Erythroblast (primary cell): ENCODE data around the gene NOVA1.

ENCODE experiments used
- DNase-seq, 2 experiments: peaks; one replicate each; lab custom pipeline; 2025; lab: John Stamatoyannopoulos, UW
- GATA1 ChIP-seq: IDR thresholded peaks from 2 replicates; pipeline ENCODE4 v1.6.1; 2011; ENCODE audit warnings: low read depth, mild to moderate bottlenecking, control low read depth, low read length, moderate library complexity
- POLR2A ChIP-seq: IDR thresholded peaks from 2 replicates; pipeline ENCODE4 v1.6.1; 2011; ENCODE audit warnings: mild to moderate bottlenecking, low read length

Gene NOVA1

DNA sequence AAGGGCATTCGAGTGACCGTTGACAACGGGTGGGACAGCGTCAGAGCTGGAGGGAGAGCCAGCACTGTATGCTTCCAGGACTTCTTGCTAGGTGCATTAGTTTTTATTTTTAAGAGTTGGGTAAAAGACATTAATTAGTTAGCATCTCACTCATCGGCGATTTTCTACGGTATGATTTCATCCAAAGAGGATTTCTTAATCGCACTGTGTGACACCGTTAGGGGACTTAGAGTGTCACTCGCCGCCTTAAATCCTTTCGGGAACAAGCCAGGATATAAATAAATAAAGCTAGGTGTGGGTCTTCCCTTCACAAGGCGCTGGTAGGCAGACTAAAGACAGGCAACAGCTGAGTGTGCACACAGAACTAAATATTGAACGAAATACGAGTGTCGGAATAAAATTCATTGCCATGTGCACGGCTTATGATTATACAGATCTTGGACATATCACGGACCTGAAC, 869 bp upstream of the NOVA1 start:
- DNase-seq = no peak
- TF ChIP-seq POLR2A = no peak
- TF ChIP-seq GATA1 = no peak

DNA sequence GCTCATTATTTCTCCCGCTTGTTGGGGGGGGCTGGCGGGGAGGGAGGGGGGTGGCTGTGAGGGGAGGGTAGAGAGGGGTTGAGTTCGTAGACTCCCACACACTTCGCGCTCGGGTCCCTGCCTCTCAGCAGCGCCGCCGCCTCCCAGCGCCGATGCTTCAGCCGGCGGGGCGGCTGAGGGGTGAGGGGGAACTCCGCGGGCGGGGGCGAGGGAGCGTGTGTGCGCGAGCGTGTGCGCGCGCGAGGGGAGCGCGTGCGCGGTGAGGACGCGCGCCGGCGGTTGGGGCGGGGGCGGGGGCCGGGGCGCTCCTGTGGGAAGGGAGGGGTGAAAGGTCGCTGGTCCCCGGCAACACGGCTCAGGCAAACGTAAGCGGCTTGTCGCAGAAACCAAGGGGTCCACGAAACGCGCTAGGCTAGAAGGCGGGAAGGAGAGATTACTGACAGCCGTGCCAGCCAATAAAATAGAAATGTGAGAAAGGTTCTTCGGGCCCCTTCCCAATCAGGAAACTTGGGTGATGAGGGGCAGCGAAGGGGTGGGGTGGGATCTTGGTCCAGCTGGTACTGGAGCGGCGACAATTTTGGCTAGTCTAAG, 343 bp upstream of the NOVA1 start:
- DNase-seq = peak; percentile 9 to 12
- TF ChIP-seq POLR2A = no peak
- no peak for TF ChIP-seq GATA1

DNA sequence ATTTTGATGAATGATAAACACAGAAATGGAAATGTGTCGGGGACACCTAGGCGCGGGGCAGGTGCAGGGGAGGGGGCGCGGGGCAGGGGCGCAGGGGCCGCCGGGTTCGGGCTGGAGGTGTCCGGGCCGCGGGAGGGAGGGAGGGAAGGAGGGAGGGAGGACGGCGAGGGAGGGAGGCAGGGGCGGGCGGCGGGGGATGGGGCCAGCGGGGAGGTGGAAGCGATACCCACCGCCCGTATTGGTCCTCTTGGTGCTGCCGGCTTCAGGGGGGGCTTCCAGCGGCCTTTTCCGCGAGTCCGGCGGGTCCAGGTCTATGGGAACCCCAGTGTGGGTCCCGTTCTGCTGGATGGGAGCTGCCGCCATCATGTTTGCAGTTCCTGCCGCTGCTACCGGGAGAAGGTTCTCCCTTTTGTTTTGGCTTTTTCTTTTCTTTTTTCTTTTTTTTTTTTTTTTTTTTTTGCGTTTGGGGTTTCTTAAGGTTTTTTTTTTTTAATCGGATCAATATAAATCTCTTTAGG, 703 bp downstream of the NOVA1 start:
- TF ChIP-seq POLR2A (no peak), GATA1 (no peak)
- DNase-seq = no peak

DNA sequence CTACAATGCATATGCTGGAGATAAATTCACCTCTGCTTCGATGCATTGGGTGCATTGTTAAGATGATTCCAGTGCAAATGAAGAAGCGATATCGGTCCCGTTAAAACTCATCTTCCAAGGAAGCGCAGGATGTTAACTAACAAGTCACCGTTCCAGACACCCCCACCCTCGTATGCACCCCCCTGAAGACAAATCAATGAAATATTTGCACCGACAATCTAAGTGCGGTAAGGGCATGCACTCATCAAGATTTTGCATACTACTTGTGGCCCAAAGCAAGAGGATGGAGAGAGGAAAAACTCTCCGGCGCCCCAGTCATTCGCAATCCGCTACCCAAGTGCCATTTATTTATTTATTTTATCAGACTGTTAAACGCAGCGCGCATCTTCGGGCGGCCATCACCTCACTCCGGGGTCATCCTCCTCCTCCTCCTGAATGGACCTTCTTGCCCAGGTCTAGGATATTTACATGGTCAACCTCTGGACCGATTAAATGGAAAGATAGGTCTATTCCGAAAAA, 1.2 kb downstream of the NOVA1 start:
- TF ChIP-seq GATA1 (no peak), POLR2A (no peak)
- DNase-seq = no peak

DNA sequence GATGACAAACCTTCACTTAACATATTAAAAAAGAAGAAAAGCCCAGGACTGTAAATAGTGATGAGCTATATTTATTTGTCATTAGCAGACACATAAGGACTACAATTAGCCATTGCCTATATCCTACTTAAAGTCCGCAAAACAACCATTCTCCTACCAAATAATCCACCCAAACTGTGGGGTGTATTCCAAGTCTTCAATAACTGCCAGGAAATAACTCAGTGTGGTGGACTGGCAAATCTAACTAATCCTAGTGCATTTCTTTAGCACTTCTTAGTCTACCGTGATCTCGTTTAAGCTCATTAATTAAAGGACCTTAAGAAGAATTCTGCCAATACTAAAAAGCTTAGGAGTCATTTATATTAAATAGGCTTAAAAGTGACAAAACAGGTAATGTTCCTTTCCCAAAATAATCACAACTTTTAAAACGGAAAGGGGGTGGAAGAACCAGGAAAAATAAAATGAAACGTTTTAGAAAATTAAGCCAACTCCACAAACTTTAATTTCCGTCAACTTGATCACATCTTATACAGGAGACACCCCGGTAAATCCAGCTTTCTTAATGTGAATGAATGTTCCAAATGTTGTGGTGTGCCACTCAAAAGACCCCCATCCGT, 1.8 kb downstream of the NOVA1 start:
- no peak for DNase-seq
- no peak for TF ChIP-seq GATA1
- no peak for TF ChIP-seq POLR2A

DNA sequence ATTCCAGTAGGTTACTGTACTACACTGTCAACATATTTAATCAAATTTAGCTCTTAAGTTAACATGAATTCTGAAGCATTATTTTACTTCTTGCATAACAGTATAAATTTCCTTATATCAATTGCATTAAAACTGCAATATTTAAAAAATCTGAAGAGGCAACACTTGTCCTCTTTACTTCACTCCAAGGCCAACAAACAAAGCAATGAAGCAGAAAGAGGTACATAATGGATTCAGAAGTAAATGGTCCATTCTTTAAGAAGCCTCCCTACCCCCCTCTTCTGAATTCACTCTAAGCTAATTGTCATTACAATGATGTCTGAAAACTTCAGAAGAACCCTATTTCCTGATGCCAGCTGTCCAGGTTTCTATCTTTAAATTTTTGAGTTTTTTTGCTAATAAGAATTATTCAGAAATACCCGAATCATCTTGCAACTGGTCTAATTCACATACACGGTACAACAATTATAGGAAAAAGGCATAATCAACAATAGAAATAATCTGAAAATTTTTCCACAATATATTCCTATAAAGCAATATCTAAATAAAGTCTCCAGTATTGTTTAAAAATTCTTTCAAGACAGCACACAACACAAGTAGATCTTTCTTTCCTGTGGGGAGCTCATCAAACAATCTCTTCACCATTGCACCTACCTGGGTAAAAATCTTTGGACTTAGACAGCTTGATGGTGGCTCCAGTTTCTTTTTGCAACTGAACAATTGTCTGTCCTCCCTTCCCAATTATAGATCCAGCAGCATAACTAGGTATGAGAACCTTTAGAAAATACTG, 2.9 kb downstream of the NOVA1 start:
- TF ChIP-seq POLR2A (no peak), GATA1 (no peak)
- DNase-seq = no peak

DNA sequence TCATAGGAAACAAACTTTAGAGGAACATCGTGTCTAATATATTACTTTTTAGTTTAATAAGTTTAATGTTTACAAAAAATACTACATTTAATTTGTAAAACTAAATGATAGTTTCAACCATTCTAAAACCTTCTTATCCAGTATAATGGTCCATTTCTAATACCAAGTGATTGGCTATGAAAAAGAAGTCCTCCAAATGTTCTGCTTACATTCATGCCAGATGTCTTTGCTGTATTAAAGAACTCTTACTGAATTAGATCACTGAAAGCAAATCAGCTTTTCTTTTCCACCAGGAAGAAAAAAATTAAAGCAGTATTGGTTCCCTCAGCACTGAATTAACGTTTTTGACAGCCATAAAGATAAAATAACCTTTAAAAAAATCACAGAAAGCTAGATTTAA, 3.7 kb downstream of the NOVA1 start:
- no peak for DNase-seq
- TF ChIP-seq POLR2A (no peak), GATA1 (no peak)

DNA sequence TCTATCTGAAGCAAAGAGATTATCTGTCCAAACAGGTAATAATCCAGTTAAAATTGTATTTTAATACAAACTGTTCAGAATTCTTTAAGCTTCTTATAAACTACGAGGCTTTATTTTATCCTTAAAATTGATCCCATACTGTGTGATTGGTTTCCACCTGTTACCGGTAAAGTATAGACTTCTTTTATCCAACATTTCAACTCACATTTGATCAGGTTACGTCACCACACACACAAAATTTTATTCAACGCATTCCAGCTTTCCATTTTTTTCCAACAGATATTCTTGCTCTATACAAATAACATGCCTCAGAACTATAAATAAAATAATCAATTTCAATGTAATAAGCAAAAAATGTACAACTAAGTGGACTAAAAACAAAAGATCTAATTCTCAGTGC, 4.5 kb downstream of the NOVA1 start:
- no peak for DNase-seq
- no peak for TF ChIP-seq GATA1
- no peak for TF ChIP-seq POLR2A

DNA sequence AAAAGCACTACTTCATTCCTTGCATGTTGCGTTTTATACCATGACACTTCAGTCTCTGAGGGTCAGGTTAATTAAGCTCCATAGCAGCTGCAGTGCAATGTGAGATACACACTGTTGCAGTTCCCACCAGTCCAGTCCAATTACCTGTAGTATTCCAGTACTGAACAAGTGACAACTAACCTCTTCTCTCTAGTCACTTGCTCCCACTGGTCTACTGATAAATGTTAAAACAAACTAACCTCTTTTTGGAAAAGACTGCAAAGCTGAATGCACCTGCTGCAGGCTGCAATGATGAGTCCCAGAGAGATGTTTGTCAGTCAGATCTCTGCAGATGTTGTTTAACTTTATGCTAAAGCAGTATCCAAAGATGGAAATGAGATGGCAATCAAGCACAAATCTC, 7.9 kb downstream of the NOVA1 start:
- DNase-seq = no peak
- TF ChIP-seq GATA1 = no peak
- TF ChIP-seq POLR2A = no peak

DNA sequence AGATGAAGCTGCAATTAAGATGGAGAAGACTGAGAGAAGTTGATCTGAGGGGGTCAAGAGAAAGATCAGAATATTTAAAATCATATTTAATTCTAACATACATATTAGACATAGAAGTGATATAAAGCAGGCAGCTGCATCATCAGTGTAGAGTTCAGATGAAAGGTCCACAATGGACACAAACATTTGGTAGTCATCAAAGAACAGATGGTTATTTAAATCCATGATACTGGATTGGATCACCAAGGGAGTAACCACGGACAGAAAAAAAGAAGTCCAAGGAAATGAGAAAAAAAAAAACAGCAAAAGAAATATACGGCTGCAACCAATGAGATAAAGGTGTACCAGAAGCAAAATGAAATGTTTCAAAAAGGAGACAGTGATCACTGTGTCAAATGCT, 20.1 kb downstream of the NOVA1 start:
- TF ChIP-seq GATA1 (no peak), POLR2A (no peak)
- no peak for DNase-seq

DNA sequence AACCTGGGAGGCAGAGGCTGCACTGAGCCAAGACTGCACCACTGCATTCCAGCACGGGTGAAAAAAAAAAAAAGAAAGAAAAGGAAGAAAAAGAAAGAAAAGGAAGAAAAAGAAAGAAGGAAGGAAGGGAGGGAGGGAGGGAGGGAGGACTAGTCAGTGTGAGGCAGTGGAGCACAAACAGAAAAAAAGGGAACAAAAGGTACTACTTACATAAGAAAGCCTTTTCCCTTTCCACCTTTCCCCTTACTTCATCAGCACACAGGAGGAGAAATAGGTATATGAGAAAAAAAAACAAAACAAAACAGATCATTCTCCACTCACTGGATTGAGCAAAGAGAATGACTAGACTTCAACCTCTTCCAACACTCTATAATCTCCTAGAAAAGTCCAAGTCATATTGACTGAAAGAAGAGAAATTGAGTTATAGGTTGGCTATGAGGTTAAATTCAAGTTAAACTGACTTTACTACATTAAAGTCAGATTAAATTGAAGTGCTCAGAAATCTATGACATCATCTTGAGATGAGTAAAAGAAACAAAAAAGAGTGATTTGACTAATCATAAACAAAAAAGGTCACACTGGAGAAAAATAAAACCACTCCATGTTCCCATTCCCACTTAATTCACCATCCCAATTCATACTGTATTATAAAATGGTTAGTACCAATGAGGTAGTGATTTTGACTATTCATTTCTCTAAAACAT, 43.6 kb downstream of the NOVA1 start:
- no peak for TF ChIP-seq POLR2A
- no peak for TF ChIP-seq GATA1
- no peak for DNase-seq

DNA sequence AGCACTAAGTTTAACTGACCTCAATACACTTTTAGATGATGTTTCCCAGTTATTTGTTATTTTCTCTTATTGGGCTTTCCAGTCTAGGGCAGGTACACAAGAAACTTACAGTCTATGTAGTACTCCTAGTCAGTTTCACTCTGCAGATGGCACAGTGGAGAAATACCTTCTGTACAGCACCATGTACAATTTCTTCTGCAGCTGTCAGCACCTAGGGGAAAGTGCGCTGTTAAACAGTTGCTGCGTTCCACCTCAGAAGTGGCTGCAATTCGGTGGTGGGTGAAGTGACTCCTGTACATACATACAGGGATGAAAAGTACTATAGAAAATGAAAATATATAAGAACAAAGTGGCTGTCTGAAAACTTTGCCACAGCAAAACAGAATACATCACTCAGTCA, 48.3 kb downstream of the NOVA1 start:
- no peak for TF ChIP-seq POLR2A
- no peak for TF ChIP-seq GATA1
- DNase-seq = no peak

DNA sequence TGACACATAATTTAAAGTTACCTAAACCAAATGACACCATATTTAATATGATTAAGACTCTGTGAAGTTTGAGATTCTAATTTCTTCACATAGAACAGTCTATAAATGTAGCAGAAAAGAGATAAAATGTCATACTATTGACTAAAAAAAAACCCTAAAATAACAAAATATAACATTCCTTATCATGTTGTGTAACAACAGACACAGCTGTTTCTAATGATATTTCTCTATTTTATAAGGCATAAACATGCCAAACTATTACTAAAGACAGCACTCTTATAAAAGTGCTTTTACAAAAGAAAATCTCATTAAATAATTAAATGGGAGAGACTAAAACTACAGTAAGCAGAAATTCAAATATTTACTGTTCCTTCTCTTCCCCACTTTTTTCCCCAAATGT, 49.4 kb downstream of the NOVA1 start:
- no peak for DNase-seq
- TF ChIP-seq POLR2A (no peak), GATA1 (no peak)
